ENCODE data around the gene TMEM52.
"Not testable (repeated sequence)": the region's sequence is repeated elsewhere in the genome, so short reads cannot be mapped to it uniquely, and the experiment has no call there.

Gene TMEM52

GRCh38 chr1:1890506-1891348 lies 28.4 kb downstream of the TMEM52 start, which contains the start of gene GNB1:
TSS of gene GNB1 (minus strand) at chr1:1891087. CDS start at chr1:1825453, 65,634 bp downstream.
- no peaks in the 10 kb centered on the region for H3K27me3 ChIP-seq (ENCODE audit: control insufficient read depth, insufficient read depth, low read length)
- H3K36me3 ChIP-seq (ENCODE audit: control insufficient read depth, insufficient read depth, low read length) = no peaks in the 10 kb centered on the region
- H3K9ac ChIP-seq (ENCODE audit: low read depth, low read length) = peak within 1 kb of the TSS; percentile 97
- H3K4me3 ChIP-seq (ENCODE audit: low read depth, low read length) = peak within 1 kb of the TSS; percentile 91
- peaks cover 26% of the 10 kb centered on the region for H3K4me1 ChIP-seq (ENCODE audit: control insufficient read depth, insufficient read depth, low read length)
- no peaks in the 10 kb centered on the region for H3K9me3 ChIP-seq (ENCODE audit: control insufficient read depth, insufficient read depth, low read length)
- peak within 1 kb of the TSS; percentile 88 for H3K27ac ChIP-seq (ENCODE audit: low read depth, low read length)

- H3K9me3 ChIP-seq (ENCODE audit: control insufficient read depth, insufficient read depth, low read length) = no peaks in the 10 kb centered on the region
- H3K27ac ChIP-seq (ENCODE audit: low read depth, low read length) = peak overlapping the region; percentile 88
- H3K4me1 ChIP-seq (ENCODE audit: control insufficient read depth, insufficient read depth, low read length) = peaks cover 22% of the 10 kb centered on the region
- H3K27me3 ChIP-seq (ENCODE audit: control insufficient read depth, insufficient read depth, low read length) = no peaks in the 10 kb centered on the region
- peak overlapping the region; percentile 97 for H3K9ac ChIP-seq (ENCODE audit: low read depth, low read length)
- H3K4me3 ChIP-seq (ENCODE audit: low read depth, low read length) = peak overlapping the region; percentile 91
- no peaks in the 10 kb centered on the region for H3K36me3 ChIP-seq (ENCODE audit: control insufficient read depth, insufficient read depth, low read length)
Measured at GRCh38 chr1:1889847-1890505, 29.1 kb downstream of the TMEM52 start.

GRCh38 chr1:1889090-1889750 lies 29.9 kb downstream of the TMEM52 start:
- Histone ChIP-seq H3K4me1 (ENCODE audit: control insufficient read depth, insufficient read depth, low read length) (peaks cover 14% of the 10 kb centered on the region), H3K9ac (ENCODE audit: low read depth, low read length) (peak overlapping the region; percentile 97), H3K4me3 (ENCODE audit: low read depth, low read length) (peak overlapping the region; percentile 91), H3K27me3 (ENCODE audit: control insufficient read depth, insufficient read depth, low read length) (no peaks in the 10 kb centered on the region), H3K36me3 (ENCODE audit: control insufficient read depth, insufficient read depth, low read length) (no peaks in the 10 kb centered on the region), H3K27ac (ENCODE audit: low read depth, low read length) (peak overlapping the region; percentile 88), H3K9me3 (ENCODE audit: control insufficient read depth, insufficient read depth, low read length) (no peaks in the 10 kb centered on the region)

- not testable (repeated sequence) for H3K4me3 ChIP-seq (ENCODE audit: low read depth, low read length)
Measured at GRCh38 chr1:1883890-1884289, 35.2 kb downstream of the TMEM52 start.

GRCh38 chr1:1883092-1883873 lies 35.8 kb downstream of the TMEM52 start:
- no peak overlapping the region for H3K4me3 ChIP-seq (ENCODE audit: low read depth, low read length)
- peak overlapping the region; percentile 58 for H3K27ac ChIP-seq (ENCODE audit: low read depth, low read length)
- H3K9ac ChIP-seq (ENCODE audit: low read depth, low read length) = no peak overlapping the region
- H3K4me1 ChIP-seq (ENCODE audit: control insufficient read depth, insufficient read depth, low read length) = peaks cover 4% of the 10 kb centered on the region
- no peaks in the 10 kb centered on the region for H3K9me3 ChIP-seq (ENCODE audit: control insufficient read depth, insufficient read depth, low read length)
- H3K36me3 ChIP-seq (ENCODE audit: control insufficient read depth, insufficient read depth, low read length) = no peaks in the 10 kb centered on the region
- H3K27me3 ChIP-seq (ENCODE audit: control insufficient read depth, insufficient read depth, low read length) = no peaks in the 10 kb centered on the region

More at GRCh38 chr1:1883890-1884289, 35.2 kb downstream of the TMEM52 start:
- H3K36me3 ChIP-seq (ENCODE audit: control insufficient read depth, insufficient read depth, low read length); H3K9me3 ChIP-seq (ENCODE audit: control insufficient read depth, insufficient read depth, low read length); H3K27me3 ChIP-seq (ENCODE audit: control insufficient read depth, insufficient read depth, low read length); H3K4me1 ChIP-seq (ENCODE audit: control insufficient read depth, insufficient read depth, low read length); H3K27ac ChIP-seq (ENCODE audit: low read depth, low read length); H3K9ac ChIP-seq (ENCODE audit: low read depth, low read length): not testable (repeated sequence)

- Histone ChIP-seq H3K9me3 (ENCODE audit: control insufficient read depth, insufficient read depth, low read length) (no peaks in the 10 kb centered on the region), H3K36me3 (ENCODE audit: control insufficient read depth, insufficient read depth, low read length) (peaks cover 2% of the 10 kb centered on the region), H3K4me1 (ENCODE audit: control insufficient read depth, insufficient read depth, low read length) (peaks cover 4% of the 10 kb centered on the region), H3K27me3 (ENCODE audit: control insufficient read depth, insufficient read depth, low read length) (no peaks in the 10 kb centered on the region), H3K27ac (ENCODE audit: low read depth, low read length) (no peak overlapping the region), H3K9ac (ENCODE audit: low read depth, low read length) (no peak overlapping the region), H3K4me3 (ENCODE audit: low read depth, low read length) (no peak overlapping the region)
Measured at GRCh38 chr1:1881727-1882126, 37.4 kb downstream of the TMEM52 start.

GRCh38 chr1:1880617-1881312 lies 38.3 kb downstream of the TMEM52 start:
- Histone ChIP-seq H3K27ac (ENCODE audit: low read depth, low read length) (no peak overlapping the region), H3K27me3 (ENCODE audit: control insufficient read depth, insufficient read depth, low read length) (no peaks in the 10 kb centered on the region), H3K4me3 (ENCODE audit: low read depth, low read length) (no peak overlapping the region), H3K4me1 (ENCODE audit: control insufficient read depth, insufficient read depth, low read length) (peaks cover 4% of the 10 kb centered on the region), H3K36me3 (ENCODE audit: control insufficient read depth, insufficient read depth, low read length) (peaks cover 12% of the 10 kb centered on the region), H3K9ac (ENCODE audit: low read depth, low read length) (no peak overlapping the region), H3K9me3 (ENCODE audit: control insufficient read depth, insufficient read depth, low read length) (no peaks in the 10 kb centered on the region)

- no peaks in the 10 kb centered on the region for H3K27me3 ChIP-seq (ENCODE audit: control insufficient read depth, insufficient read depth, low read length)
- H3K4me1 ChIP-seq (ENCODE audit: control insufficient read depth, insufficient read depth, low read length) = peaks cover 4% of the 10 kb centered on the region
- H3K27ac ChIP-seq (ENCODE audit: low read depth, low read length) = no peak overlapping the region
- 0 out of 2 replicates have a peak, but pooled peaks cover 3% of the 10 kb centered on the region for H3K9me3 ChIP-seq (ENCODE audit: control insufficient read depth, insufficient read depth, low read length)
- peaks cover 20% of the 10 kb centered on the region for H3K36me3 ChIP-seq (ENCODE audit: control insufficient read depth, insufficient read depth, low read length)
- H3K4me3 ChIP-seq (ENCODE audit: low read depth, low read length) = no peak overlapping the region
- no peak overlapping the region for H3K9ac ChIP-seq (ENCODE audit: low read depth, low read length)
Measured at GRCh38 chr1:1879942-1880341, 39.1 kb downstream of the TMEM52 start.

- H3K27ac ChIP-seq (ENCODE audit: low read depth, low read length) = no peak overlapping the region
- no peak overlapping the region for H3K9ac ChIP-seq (ENCODE audit: low read depth, low read length)
- peaks cover 4% of the 10 kb centered on the region; the same call in 1 of the 2 replicates for H3K4me1 ChIP-seq (ENCODE audit: control insufficient read depth, insufficient read depth, low read length)
- 0 out of 2 replicates have a peak, but pooled peaks cover 3% of the 10 kb centered on the region for H3K9me3 ChIP-seq (ENCODE audit: control insufficient read depth, insufficient read depth, low read length)
- no peak overlapping the region for H3K4me3 ChIP-seq (ENCODE audit: low read depth, low read length)
- peaks cover 31% of the 10 kb centered on the region for H3K36me3 ChIP-seq (ENCODE audit: control insufficient read depth, insufficient read depth, low read length)
- no peaks in the 10 kb centered on the region for H3K27me3 ChIP-seq (ENCODE audit: control insufficient read depth, insufficient read depth, low read length)
Measured at GRCh38 chr1:1877865-1878436, 41.1 kb downstream of the TMEM52 start.
